NCI-H2171 treated with DMSO at 0.1 percent for 48 hours (cell line): Measurements from ENCODE around the gene TBL1XR1.
"Not testable (repeated sequence)": the region's sequence is repeated elsewhere in the genome, so short reads cannot be mapped to it uniquely, and the experiment has no call there.

ENCODE experiments used
- DNase-seq: peaks from one replicate; lab custom pipeline; 2025; lab: John Stamatoyannopoulos, UW

TBL1XR1 gene

DNA sequence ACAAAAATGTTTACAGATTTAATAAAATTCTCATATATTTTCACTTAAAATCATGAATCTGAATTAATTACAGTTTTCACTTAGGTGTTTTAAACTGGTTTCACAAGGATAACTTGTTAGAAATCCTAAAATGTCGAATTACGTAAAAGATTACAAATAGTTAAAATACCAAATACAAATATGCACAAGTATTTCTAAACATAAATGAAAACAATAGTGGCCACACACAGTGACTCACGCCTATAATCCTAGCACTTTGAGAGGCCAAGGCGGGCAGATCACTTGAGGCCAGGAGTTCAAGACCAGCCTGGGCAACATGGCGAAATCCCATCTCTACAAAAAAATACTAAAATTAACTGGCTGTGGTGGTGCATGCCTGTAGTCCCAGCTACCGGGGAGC, 10.9 kb upstream of the TBL1XR1 start:
- no peak for DNase-seq

GRCh38 chr3:177206936-177207335, 9.7 kb upstream of the TBL1XR1 start:
- no peak for DNase-seq

GRCh38 chr3:177203689-177204395, 6.6 kb upstream of the TBL1XR1 start:
- no peak for DNase-seq

DNA sequence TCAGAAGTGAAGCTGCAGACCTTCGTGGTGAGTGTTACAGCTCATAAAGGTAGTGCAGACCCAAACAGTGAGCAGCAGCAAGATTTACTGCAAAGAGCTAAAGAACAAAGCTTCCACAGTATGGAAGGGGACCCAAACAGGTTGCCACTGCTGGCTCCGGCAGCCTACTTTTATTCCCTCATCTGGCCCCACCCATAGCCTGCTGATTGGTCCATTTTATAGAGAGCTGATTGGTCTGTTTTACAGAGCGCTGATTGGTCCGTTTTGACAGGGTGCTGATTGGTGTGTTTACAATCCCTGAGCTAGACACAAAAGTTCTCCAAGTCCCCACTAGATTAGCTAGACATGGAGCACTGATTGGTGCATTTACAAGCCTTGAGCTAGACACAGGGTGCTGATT, 5.7 kb upstream of the TBL1XR1 start:
- DNase-seq = not testable (repeated sequence)

DNA sequence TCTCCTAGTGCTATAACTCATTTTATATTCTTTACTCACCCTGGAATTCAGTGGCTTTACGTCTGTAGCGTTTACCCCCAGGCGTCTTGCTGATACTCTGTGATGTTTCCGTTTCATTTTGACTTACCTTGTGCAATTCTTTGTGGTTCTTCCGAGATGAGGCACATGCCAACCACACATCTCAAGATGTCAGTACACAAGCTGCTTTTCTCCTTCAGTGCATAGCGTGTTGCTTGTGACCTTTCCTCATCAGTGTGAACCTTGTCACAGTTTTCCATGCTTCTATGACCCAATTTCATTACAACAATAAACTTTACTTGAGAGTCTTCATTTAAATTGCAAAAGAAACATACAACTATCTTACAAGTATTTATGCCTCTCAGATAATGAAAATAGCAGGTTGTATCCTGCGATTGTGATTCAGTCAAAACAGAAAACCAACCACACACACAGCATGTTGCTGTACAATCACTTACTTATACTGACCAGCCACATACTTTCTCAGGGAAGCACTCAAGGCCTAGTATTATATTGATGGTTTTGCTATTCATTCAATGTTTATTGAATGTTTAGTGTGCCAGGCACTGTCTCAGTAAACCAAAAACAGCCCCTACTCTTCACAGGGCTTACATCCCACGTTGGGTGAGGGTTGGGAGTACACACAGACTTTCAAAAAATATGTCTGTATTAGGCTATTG, 4.6 kb upstream of the TBL1XR1 start:
- no peak for DNase-seq

DNA sequence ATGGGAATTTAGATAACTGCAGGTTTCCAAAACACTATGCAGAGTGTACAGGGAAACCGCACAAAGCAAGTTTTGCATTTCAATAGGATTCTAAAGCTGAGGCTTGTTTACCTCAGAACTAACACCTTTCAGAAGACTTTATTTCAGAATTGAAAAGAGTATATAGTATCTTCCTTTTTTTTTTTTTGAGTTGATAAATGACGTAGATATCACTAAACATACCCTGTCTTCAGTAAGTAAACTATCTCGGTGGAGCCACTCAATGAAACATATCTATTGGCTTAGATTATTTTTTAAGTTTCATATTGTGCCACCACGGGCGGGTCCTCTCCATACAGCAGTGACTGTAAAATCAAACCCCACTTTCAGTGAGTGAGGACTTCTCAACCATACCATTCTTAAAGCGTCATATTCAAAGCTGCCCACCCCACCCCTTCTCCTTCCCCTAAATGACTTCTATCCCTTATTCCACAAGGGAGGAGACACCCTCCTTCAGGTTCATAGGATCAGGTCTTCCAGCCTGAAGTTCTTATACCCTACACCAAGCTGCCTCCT, 2.0 kb upstream of the TBL1XR1 start:
- no peak for DNase-seq

DNA sequence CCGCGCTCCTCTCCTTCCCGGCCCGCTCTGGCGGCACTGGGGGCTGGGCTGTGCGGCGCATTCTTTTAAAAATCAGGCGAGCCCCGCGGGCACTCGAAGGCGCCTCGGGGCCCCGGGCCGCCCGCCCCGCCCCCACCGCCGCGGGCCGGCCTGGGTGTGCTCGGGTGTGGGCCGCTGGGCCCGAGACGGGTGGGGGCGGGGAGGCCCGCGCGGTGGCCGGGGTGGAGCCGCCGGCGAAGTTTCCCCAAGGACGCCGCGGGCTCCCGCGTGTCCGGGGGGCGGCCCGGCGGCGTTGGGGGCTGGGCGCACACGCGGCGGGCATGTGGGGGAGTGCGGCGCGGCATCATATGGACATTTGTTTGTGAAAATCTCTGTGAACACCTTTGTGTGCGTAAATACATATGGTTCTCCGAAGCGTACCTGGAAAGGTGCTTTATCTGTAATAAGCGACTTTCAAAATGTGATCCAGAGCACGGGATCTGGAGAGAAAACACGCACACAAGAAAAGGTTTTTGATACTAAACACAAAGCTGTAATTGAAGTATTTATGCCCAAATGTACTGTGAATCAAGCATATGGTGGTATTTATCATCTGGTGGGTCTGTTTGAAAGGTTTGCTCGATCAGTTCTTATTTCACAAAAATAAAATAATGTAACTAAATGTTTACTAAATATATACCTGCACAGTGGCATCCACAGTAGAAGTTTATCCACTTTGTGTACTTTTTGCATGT, 612 bp upstream of the TBL1XR1 start:
- peak; percentile 79 for DNase-seq

DNA sequence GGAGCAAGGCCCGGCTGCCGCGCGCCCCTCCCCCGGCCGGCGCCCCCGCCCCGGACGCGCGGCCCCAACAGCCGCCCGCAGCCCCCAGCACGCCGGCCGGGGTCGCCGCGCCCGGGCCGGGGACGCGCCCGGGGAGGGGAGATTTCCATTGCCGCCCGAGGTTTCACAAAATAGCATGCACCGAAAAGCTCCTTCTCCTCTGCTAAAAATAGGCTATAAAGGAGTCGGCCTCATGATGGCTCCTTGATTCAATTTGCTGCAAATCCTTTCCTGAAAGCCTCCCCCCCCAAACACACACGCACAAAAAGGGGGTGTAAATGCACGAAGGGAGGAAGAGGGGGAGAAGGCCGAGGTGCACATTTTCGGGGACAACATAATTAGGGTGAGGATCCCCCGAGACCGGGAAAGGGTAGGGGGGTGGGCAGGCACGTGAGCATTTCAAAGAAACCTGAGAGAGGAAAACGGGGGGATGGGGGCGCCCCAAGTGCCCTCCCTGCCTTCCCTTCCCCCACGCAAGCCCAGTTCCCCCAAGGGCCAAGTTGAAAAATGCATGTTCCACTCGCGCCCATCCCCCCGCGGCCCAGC, 734 bp downstream of the TBL1XR1 start:
- peak; percentile 49 for DNase-seq

GRCh38 chr3:177196008-177196455, 1.2 kb downstream of the TBL1XR1 start:
- DNase-seq = peak; percentile 51

DNA sequence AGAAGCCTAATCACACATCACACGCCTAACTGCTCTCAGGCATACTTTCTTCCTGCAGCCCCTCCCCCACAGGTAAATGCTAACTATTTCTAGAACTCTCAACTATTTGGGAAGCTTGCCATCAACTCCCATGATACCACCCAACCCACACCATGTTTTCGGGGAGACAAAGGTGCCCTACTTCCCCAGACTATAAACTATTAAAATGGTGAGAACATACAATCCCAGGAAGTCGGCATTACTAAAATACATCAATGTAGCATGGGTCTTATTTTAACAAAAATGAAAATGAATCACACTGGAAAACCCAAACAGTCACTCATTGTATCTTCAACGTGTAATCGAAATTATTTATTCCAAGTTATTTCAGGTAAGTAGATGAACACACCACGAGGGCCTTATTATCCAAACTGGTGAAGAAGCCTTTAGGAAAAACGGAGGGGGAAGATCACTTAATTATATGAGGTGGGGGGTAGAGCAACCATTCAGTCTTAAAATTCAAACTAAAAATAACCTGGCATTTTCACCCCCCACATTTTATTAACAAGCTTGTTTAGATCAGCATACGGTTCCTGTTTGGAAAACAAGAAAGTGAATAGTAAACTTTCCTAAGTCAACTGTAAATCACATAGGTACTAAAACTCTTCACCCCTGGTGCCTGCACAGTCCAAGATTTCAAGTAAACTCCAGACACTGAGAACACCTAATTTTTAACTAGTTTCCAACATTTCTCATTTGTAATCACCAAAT, 1.9 kb downstream of the TBL1XR1 start:
- DNase-seq = peak; percentile 39

GRCh38 chr3:177194299-177194698, 3.0 kb downstream of the TBL1XR1 start:
- DNase-seq = no peak

- DNase-seq = no peak
Observed at GRCh38 chr3:177193688-177194268, 3.5 kb downstream of the TBL1XR1 start.

- DNase-seq = not testable (repeated sequence)
Observed at GRCh38 chr3:177193275-177193674, 4.0 kb downstream of the TBL1XR1 start.

DNA sequence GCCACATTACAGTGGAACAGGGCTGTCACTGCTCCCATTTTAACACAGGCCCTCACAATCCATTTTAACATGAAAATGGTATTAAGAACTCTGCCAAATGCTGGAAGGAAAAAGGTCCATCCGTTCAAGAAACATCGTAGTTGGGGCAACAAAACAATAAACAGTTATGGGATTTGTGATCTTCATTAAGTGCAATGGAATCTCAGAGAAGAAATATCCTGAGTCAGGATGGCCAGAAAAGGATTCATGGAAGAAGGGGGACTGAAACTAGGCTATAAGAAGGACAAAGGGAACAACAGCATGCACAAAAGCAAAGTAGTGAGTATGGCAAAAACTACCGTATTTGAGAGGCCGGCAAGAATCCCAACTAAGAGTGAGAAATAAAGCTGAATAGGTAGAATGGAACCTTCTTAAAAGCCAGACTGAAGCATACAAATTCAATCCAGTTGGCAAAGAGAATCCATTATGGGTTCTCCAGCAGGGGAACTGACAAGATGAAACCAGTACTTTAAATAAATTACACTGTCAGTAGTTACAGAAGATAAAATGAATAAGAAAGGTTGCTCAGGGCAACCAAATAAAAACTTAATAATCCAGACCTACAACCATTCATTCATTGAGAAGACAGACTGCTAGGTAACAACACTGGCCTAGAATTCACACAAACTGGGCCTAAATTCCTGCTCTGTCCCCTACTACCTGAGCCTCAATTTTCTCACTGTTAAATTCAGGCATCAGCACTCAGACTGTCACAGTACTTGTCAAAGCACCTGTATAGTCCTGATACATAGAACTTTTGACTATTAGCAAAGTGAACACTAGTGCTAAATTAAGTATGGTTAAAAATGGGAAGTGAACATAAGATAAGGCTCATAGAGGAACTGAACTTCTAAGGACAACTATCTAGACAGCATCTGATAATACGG, 6.3 kb downstream of the TBL1XR1 start:
- no peak for DNase-seq

- DNase-seq = not testable (repeated sequence)
Observed at GRCh38 chr3:177190184-177190583, 7.1 kb downstream of the TBL1XR1 start.

DNA sequence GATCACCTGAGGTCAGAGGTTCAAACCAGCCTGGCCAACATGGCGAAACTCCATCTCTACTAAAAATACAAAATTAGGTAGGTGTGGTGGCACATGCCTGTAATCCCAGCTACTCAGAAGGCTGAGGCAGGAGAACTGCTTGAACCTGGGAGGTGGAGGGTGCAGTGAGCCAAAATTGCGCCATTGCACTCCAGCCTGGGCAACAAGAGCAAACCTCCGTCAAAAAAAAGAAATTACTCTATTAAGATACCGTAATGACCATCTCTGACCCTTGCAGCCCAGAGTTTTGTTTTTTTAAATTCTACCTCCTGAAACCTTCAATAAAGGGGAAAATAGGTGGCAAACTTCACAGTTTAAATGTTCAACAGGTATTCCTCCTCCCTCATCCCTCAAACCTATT, 9.0 kb downstream of the TBL1XR1 start:
- DNase-seq = not testable (repeated sequence)

DNA sequence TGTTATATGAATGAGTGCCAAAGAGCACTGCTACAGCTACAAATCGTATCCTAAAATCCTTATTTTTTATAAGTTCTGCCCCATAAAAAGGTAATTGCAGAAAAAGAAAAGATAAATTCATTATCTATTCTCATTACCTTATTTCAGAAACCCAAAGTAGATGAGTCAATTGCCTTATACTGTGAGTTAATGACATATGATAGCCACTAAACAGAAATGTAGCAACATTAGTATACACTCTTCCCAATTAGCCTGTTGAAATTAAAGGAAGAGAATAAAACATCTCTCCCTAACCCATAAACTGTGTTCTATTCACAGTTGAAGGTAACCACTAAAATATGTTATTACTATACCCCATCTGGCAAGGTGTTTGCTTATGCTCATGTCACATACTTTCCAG, 11.0 kb downstream of the TBL1XR1 start:
- DNase-seq = peak; percentile 24

- DNase-seq = no peak
Observed at GRCh38 chr3:177185035-177185574, 12.2 kb downstream of the TBL1XR1 start.

- DNase-seq = not testable (repeated sequence)
Observed at GRCh38 chr3:177184602-177185001, 12.7 kb downstream of the TBL1XR1 start.

GRCh38 chr3:177182352-177182751, 14.9 kb downstream of the TBL1XR1 start:
- no peak for DNase-seq
